Fibroblast of upper back skin (primary cell): ENCODE data around the gene ZSWIM6.

Experiments used
- DNase-seq: peaks from one replicate; pipeline ENCODE4 v3.0.0-alpha.2; 2013

ZSWIM6 gene

DNA sequence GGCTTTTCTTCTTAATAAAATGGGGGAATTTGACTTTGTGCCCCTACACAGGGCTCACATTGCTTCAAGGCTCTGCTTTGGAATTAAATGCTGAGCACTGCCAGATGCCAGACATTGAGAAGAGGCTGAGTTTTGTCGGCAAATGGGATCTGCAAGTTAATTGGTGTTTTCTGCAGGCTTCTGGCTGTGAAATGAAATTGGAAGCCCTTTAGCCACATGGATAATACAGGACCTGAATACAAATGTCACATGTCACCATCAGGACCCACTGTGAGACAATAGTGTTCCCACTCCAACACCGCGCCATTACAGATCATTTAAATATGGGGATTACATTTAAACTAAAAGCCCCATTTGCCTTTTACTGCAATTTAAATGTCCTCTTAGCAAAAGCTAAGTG lies 164.4 kb downstream of the ZSWIM6 start:
- no peak for DNase-seq

DNA sequence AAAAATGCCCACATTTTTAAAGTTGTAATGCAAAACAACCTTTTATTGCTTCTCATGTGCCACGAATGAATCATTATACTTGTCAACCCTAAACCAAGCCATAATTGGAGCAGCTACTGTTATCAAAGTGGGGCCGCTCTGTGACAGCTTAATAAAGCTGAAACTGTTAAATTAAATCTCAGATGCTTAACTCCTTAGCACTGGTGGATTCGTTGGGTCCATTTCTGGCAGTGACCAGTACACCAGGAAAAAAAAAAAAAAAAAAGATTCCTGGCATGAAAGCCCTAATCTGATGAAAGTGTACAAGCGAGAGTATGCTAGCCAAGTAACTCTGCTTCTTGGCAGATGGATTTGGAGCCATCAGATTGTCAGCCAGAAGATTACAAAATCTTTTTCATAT lies 164.8 kb downstream of the ZSWIM6 start:
- no peak for DNase-seq

- DNase-seq: no peak
These were observed 166.1 kb downstream of the ZSWIM6 start for GRCh38 chr5:61498121-61498520.

- no peak for DNase-seq
These were observed 169.9 kb downstream of the ZSWIM6 start for GRCh38 chr5:61501971-61502370.

DNA sequence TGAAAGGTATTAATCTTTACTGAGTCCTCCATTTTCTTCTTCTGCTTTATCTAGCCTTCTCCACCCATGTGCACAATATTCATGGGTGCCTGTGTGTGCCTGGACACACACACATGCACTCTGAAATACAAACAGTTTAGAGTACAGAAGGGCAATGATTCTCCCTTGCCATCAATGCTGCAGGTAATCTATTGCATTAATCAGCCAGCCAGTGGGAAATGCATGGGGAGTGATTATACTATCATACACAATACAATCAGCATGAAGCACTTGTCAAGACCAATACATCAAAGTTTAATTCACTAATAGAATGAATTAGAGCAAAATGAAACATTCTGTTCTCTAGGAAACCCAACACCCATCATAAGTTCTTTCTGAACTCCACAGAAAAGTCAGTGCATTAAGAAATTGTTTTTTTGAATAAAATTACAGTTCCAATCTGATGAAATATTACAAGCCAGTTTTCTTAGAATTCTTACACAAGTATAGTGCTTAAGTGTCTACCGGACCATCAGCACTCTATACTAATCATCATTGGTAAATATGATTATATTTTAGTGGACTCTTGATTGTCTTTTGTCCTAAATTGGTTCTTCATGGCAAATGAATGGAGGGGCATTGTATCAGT lies 172.2 kb downstream of the ZSWIM6 start:
- DNase-seq: no peak

- DNase-seq: no peak
These were observed 173.2 kb downstream of the ZSWIM6 start for GRCh38 chr5:61505281-61505680.

DNA sequence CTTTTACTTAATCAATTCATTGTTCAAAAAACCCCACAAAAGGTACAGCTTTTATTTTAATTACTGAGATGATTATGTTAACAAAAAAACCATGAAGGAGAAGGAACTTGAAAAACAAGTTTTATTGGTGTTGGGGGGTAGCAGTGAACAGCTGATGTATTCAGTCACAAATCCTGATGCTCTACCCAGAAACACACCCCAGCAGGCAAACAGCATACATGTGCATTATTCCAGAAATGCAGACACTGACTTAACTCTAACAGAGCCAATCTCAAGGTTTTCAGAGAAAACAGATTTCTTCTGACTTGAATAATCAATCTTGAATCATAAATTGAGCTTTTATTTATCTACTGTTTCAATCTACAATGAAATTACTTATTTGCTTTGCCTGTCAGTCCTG lies 175.2 kb downstream of the ZSWIM6 start:
- no peak for DNase-seq

- no peak for DNase-seq
These were observed 184.9 kb downstream of the ZSWIM6 start for GRCh38 chr5:61516946-61517345.

GRCh38 chr5:61519728-61520277 lies 187.7 kb downstream of the ZSWIM6 start:
- DNase-seq: no peak

- no peak for DNase-seq
These were observed 191.0 kb downstream of the ZSWIM6 start for GRCh38 chr5:61523073-61523472.

DNA sequence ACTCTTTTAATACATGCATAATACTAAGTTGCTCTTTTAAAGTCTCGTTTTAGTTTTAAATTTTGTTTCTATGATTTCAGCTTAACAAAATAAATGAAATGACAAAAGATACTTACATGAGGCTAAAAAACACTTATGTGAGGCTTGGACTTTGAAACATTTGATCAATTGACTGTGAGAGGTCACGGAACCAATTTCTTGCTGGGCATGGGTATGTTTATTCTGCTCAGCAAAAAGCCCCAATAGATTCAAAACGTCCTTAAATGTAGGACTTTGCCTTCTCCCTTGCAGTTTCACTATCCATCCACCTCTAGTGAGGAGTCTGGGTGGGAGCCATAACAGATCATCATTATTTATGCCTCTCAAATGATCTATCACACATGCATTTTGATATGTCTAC lies 191.9 kb downstream of the ZSWIM6 start:
- DNase-seq: no peak

- DNase-seq: no peak
These were observed 193.6 kb downstream of the ZSWIM6 start for GRCh38 chr5:61525512-61526206.

DNA sequence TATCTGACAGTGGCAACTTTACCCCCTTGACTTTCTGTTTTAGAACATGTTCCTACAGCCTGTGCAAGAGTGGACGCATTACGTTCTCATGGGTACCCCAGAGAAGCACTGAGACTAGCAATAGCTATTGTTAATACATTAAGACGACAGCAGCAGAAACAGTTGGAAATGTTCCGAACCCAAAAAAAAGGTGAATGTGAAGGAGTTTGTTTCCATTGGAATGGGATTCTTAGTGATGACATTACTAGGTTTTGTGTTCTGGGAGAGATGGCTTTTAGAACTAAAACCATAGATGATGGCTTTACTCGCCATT lies 194.1 kb downstream of the ZSWIM6 start:
- no peak for DNase-seq

DNA sequence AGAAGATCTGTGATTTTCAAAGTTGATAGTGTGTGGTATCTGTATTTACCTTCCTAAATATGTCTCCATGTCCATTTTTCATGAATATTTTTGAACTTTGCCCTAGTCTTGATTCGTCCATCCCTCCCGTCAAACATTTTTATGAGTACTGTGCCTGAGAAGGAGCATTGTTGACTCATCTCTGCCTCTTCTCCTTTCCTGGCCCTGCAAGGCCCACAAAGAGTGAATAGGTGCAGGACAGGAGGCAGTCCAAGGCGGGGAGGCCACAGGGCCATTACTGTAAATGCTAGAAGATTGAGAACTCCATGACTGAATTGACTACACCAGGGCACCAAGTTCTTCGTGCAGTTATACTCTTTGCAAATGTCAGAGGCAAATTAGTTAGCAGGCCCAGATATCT lies 200.9 kb downstream of the ZSWIM6 start:
- no peak for DNase-seq

DNA sequence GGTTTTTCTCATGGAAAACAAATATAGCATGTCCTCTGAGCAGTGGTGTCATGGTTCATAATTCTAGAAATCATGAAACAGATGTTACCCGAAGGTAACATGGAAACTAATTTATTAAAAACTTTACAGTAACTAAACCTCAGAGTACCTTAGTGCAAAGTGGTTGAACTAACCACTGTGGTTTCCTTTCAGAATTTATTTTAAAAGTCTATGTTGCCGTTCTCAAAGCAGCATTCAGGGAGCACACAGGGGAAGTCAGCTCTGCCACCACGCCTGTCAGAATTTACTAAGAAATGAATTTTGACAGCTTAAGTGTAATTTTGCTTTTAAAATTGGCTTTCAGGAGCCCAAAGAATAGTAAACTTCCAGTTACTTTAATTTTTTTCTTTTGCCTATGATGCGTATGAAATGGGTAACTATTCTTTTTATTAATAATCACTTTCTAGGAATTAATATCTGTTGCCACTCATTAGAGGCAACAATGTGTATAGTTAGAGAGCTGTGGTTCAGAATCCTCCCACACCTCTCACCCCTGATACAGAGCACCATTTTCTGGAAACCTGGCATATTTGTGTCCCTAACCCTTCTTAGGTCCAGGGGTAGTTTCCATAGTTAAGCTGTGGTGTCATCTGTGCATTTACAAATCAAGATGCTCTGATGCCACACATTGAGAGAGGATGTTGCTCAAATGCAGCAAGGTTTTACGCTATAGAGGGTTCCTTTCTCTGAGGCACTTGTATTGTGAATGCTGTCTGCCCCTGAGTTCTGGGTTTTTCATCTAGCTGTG lies 202.6 kb downstream of the ZSWIM6 start:
- no peak for DNase-seq

DNA sequence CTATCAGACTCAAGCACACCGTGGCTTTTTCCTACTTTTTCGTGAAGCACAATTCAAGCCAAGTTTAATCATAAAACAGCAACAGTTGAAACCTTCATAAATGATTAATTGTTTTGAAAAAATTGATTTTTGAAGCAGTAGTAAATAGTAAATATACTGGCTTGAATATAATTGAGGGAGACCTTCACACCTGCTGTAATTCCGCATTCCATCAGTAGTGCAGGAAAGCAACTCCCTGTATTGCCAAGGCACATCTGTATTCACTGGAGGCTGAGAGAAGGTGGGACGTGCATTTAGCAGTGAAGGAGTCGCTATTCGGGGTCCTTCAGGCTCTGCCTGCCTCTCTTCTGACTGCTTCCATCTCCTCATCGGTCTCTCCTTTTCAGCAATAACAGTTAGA lies 203.8 kb downstream of the ZSWIM6 start:
- DNase-seq: no peak

DNA sequence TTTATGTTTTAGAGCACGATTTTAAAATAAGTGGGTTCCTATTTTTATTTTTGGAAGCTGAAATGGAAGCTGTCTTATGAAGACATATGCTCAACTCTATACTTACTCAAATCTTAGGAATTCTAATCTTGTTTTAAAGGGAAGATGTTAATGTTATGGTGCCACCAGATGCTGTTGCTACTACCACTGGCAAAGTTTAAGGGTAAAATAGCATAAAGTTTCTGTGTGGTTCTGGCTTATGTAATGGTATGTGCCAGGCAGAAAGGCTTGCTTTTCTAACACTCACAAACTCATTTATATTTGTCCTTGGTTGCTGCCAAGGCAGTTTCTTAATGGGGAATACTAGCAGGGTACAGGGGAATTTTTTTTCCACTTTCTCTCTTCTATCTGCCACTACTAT lies 204.9 kb downstream of the ZSWIM6 start:
- DNase-seq: no peak

- DNase-seq: no peak
These were observed 206.9 kb downstream of the ZSWIM6 start for GRCh38 chr5:61538722-61539501.

- no peak for DNase-seq
These were observed 217.5 kb downstream of the ZSWIM6 start for GRCh38 chr5:61549530-61549929.

- no peak for DNase-seq
These were observed 219.7 kb downstream of the ZSWIM6 start for GRCh38 chr5:61551637-61552313.

DNA sequence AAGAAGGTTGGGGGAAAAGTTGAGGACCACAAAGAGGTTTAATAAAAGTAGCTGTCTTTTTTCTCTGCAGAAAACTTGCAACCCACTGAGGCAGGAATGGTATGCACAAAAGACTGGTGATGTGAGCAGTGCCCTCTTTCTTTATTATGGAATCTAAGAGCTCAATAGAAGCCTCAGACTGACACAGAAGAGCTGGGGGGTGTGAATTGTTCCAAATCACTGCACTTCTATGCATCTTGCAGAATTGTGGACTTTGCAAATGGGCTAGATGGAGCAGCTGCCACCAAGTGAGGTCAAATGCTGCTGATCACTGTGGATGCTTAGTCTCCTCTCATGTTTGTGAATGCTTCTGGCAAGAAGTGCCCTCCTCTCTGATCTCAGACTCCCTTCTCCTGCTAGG lies 227.1 kb downstream of the ZSWIM6 start:
- no peak for DNase-seq

- no peak for DNase-seq
These were observed 227.7 kb downstream of the ZSWIM6 start for GRCh38 chr5:61559722-61560121.

GRCh38 chr5:61563401-61563800 lies 231.3 kb downstream of the ZSWIM6 start:
- no peak for DNase-seq
